Cardiac muscle cell (in vitro differentiated cells and primary cell): ENCODE data around the gene RAB27B. TPM values are rescaled to one million over a fixed set of nuclear protein-coding genes. Genes with fewer than 3 reads are reported as not detected.
A peak's percentile ranks its signal among the peaks of the same experiment; 100 is the strongest.
"Not testable (repeated sequence)": the region's sequence is repeated elsewhere in the genome, so short reads cannot be mapped to it uniquely, and the experiment has no call there.

Source experiments
- DNase-seq, 2 donors: peaks; one replicate each; pipeline versions ENCODE4 v3.0.0 to v3.0.0-alpha.2; 2010 to 2017; ENCODE audit warnings: low read depth in 1 of 2, low spot score in 1 of 2
- H3K27ac ChIP-seq: fragments of 200-600 bp; sonication (generic); 2 replicates; pipeline ENCODE4 v1.5.1; 2016
- H3K27me3 ChIP-seq: fragments of 200-600 bp; sonication (generic); 2 replicates; pipeline ENCODE4 v1.6.0; 2016; ENCODE audit warnings: control low read depth
- H3K36me3 ChIP-seq: fragments of 200-600 bp; sonication (generic); 2 replicates; pipeline ENCODE4 v1.5.1; 2016; ENCODE audit warnings: control low read depth
- H3K4me1 ChIP-seq: fragments of 200-600 bp; sonication (generic); 2 replicates; pipeline ENCODE4 v1.8.1; 2017; ENCODE audit warnings: low read depth, mild to moderate bottlenecking, mixed run types
- H3K4me3 ChIP-seq: fragments of 200-600 bp; sonication (generic); 2 replicates; pipeline ENCODE4 v1.5.1; 2016; ENCODE audit warnings: mild to moderate bottlenecking
- H3K9me3 ChIP-seq: fragments of 200-600 bp; sonication (generic); 2 replicates; pipeline ENCODE4 v1.5.1; 2017; ENCODE audit warnings: low read depth, mild to moderate bottlenecking, control low read depth
- polyA plus RNA-seq: library from polyadenylated mRNA; unstranded; fragments of >200 nt; fragmentation: Nextera tagmentation; extraction: Ambion mirVana; gene quantifications from 2 replicates; pipeline ENCODE4 v1.2.1, GENCODE V29; 2016
- total RNA-seq: library from RNA; depleted of rRNA; stranded (reverse); fragments of >200 nt; gene quantifications from 2 replicates; pipeline ENCODE4 v1.2.3, GENCODE V29; 2016
- TF ChIP-seq, protein P1 (sequence below): IDR thresholded peaks from 2 replicates; pipeline ENCODE4 v1.5.1; 2012; ENCODE audit warnings: low read depth, mild to moderate bottlenecking, low read length

The RAB27B gene
- total and polyA plus RNA-seq, 2 experiments from 2014 or later, result 0.09 to 0.71 TPM

DNA sequence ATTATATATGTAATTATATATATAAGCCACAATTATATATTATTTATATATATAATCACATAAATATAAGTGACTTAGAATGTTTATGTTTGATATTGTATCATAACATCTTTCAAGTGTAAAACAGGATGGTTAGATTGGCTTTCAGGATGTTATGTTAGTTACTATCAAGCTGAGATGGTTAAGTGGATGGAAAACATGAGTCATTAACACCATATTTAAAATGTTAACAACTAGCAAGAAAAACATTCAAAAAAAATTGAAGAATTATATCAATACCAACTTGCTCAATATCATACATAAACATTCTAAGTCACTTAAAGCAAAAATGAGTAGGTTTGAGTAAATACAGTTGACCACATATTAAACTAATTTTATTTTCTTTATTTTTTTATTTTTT is 21.8 kb upstream of the RAB27B start:
- DNase-seq, result peak in 1 of 2 donors; percentile 62
- H3K4me1 ChIP-seq, result peaks cover 12% of the 10 kb centered on the region
- no peaks in the 10 kb centered on the region for H3K36me3 ChIP-seq
- TF ChIP-seq, protein P1, sequence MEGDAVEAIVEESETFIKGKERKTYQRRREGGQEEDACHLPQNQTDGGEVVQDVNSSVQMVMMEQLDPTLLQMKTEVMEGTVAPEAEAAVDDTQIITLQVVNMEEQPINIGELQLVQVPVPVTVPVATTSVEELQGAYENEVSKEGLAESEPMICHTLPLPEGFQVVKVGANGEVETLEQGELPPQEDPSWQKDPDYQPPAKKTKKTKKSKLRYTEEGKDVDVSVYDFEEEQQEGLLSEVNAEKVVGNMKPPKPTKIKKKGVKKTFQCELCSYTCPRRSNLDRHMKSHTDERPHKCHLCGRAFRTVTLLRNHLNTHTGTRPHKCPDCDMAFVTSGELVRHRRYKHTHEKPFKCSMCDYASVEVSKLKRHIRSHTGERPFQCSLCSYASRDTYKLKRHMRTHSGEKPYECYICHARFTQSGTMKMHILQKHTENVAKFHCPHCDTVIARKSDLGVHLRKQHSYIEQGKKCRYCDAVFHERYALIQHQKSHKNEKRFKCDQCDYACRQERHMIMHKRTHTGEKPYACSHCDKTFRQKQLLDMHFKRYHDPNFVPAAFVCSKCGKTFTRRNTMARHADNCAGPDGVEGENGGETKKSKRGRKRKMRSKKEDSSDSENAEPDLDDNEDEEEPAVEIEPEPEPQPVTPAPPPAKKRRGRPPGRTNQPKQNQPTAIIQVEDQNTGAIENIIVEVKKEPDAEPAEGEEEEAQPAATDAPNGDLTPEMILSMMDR, result no peak
- H3K27me3 ChIP-seq, result no peaks in the 10 kb centered on the region
- H3K9me3 ChIP-seq, result no peaks in the 10 kb centered on the region
- no peak overlapping the region for H3K4me3 ChIP-seq
- H3K27ac ChIP-seq, result no peak overlapping the region

DNA sequence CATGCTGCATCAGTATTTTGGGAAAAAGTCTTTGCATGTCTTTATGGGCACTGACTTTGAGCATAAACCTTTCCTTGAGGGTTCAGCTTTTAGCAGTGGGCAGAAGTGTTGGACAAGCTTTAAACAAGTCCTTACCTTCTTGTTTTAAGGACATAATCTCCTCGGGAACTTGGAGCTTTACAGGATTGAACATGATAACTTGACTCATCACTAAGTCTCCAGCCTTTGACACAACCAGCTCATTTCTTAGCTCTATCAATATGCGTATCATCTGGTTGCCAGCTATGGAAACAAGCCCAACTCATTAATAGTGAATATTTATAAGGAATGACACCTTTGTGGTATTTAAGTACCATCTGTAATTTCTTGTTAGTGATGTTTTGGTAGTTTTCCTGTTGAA is 21.0 kb upstream of the RAB27B start:
- H3K4me3 ChIP-seq, result no peak overlapping the region
- peaks cover 12% of the 10 kb centered on the region for H3K4me1 ChIP-seq
- TF ChIP-seq, protein P1, result no peak
- no peaks in the 10 kb centered on the region for H3K27me3 ChIP-seq
- no peak overlapping the region for H3K27ac ChIP-seq
- no peaks in the 10 kb centered on the region for H3K36me3 ChIP-seq
- no peak for DNase-seq
- H3K9me3 ChIP-seq, result no peaks in the 10 kb centered on the region

DNA sequence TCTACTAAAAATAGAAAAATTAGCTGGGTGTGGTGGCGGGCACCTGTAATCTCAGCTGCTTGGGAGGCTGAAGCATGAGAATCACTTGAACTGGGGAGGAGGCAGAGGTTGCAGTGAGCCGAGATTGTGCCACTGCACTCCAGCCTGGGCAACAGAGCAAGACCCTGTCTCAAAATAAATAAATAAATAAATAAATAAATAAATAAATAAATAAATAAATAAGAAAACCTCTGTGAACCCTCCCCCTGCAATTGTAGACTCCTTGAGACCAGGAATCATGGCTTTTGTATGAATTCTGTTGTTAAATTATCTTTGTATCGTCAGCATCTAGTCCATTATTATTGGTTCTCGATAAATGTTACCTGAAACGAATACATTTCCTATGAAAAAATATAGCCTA is 17.6 kb upstream of the RAB27B start:
- not testable (repeated sequence) for H3K4me1 ChIP-seq, H3K4me3 ChIP-seq, H3K27me3 ChIP-seq, H3K36me3 ChIP-seq, DNase-seq, H3K27ac ChIP-seq, H3K9me3 ChIP-seq

DNA sequence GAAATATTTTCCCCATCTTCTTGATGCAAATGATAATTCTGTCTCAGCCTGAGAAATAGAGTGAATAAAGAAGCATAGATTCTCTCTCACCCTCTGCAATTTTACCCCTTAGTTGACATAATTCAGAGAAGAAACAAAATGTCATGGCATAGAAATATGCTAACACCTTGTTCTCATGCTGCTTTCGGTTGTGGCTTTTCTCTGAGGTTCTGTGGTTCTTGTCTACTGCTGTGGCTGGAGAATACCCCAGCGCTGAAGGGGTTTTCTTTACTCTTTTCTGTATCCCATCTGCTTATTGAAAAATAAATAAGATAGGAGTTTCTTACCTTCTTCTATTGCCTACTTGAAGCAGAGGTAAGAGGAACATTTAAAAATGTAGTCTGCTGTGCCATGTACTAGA is 15.4 kb upstream of the RAB27B start:
- H3K36me3 ChIP-seq, result no peaks in the 10 kb centered on the region
- TF ChIP-seq, protein P1, result no peak

DNA sequence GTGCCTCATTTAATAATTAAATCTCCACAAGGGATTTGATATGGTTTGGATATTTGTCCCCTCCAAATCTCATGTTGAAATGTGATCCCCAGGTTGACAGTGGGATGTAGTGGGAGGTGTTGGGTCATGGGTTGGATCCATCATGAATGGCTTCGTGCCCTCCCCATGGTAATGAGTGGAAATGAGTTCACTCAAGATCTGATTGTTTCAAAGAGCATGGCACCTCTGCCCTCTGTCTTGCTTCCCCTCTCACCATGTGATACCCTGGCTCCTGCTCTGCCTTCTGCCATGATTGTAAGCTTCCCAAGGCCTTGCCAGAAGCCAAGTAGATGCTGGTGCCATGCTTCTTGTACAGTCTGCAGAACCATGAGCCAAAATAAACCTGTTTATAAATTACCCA is 15.0 kb upstream of the RAB27B start:
- Histone ChIP-seq H3K4me1 (no peaks in the 10 kb centered on the region), H3K27ac (no peak overlapping the region), H3K27me3 (no peaks in the 10 kb centered on the region), H3K9me3 (no peaks in the 10 kb centered on the region), H3K4me3 (no peak overlapping the region), H3K36me3 (no peaks in the 10 kb centered on the region)
- TF ChIP-seq, protein P1, result no peak
- DNase-seq, result no peak

More for the DNA sequence above, 15.4 kb upstream of the RAB27B start:
- DNase-seq, result no peak
- Histone ChIP-seq H3K27ac (no peak overlapping the region), H3K4me1 (no peaks in the 10 kb centered on the region), H3K4me3 (no peak overlapping the region), H3K27me3 (no peaks in the 10 kb centered on the region), H3K9me3 (no peaks in the 10 kb centered on the region)

DNA sequence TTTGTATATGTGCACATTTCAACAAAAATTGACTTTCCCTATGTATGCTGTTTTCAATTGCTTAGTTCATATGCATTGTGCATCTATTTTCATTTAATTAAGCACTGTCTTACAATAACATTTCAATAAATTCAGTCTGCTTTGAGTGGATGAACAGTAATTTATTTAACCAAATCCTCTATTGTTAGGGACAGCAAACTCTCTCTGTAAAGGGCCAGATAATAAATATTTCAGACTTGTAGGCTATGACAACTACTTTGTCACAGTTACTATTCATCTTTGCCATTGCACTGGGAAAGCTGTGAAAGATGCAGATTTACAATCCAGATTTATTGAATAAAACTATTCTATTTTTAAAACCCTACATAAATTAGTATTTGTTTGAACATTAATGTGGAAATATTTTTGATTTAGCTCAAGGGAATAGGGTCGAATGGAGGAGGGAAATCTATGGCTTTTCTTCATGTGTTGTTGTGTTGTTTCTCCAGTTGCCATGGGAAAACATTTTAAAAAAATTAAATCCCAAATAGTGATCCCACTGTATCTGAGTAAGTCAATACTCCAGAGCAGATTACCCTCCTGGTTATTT is 14.2 kb upstream of the RAB27B start:
- TF ChIP-seq, protein P1, result no peak
- no peak overlapping the region for H3K4me3 ChIP-seq
- H3K27me3 ChIP-seq, result no peaks in the 10 kb centered on the region
- no peaks in the 10 kb centered on the region for H3K36me3 ChIP-seq
- no peak for DNase-seq
- H3K4me1 ChIP-seq, result no peaks in the 10 kb centered on the region
- H3K27ac ChIP-seq, result no peak overlapping the region
- no peaks in the 10 kb centered on the region for H3K9me3 ChIP-seq
